Spleen (tissue), 7 donors: Measurements from ENCODE around the gene SARM1.

ENCODE experiments used
- CTCF ChIP-seq, 11 experiments: fragments of 200-600 bp in 7 of 11; fragments of 450-650 bp in 4 of 11; sonication (generic) in 4 of 11; IDR thresholded peaks in 8 of 11; conservative IDR thresholded peaks in 3 of 11; 1 replicate in 7 of 11; 2 replicates in 4 of 11; pipeline versions ENCODE4 v1.4.0 to v1.8.0; 2016 to 2021; ENCODE audit warnings: antibody characterized with exemption in 11 of 11, inconsistent platforms in 4 of 11, mild to moderate bottlenecking in 1 of 11
- POLR2A ChIP-seq, 3 donors: fragments of 450-650 bp; IDR thresholded peaks; one replicate each; pipeline ENCODE4 v1.5.1; 2017; ENCODE audit warnings: antibody characterized with exemption in 3 of 3, mild to moderate bottlenecking in 1 of 3
- POLR2AphosphoS5 ChIP-seq, 3 donors: sonication (generic); formaldehyde crosslinking; IDR thresholded peaks; one replicate each; pipeline ENCODE4 v1.5.1; 2017; ENCODE audit warnings: antibody characterized with exemption in 3 of 3
- donor health status: DM: no; HTN: no; CAD: no; lungs with moderate emphysema.
- donor health status: DM: no; HTN: no; CAD: no.
- donor health status: DM: no; HTN: no; CAD: no.

GRCh38 chr17:28344011-28344410 is 27.5 kb upstream of the SARM1 start:
- TF ChIP-seq CTCF (IDR thresholded peaks at IDR 0.05 in 8 of 11, conservative IDR thresholded peaks at IDR 0.05 in 3 of 11) (no peak), POLR2A (IDR thresholded peaks at IDR 0.05) (no peak), POLR2AphosphoS5 (IDR thresholded peaks at IDR 0.05) (no peak)
